Adrenal gland (tissue), 12 donors: Measurements from ENCODE around the gene SLCO2A1. TPM values are rescaled to one million over a fixed set of nuclear protein-coding genes. Genes with fewer than 3 reads are reported as not detected.

Experiments used
- DNase-seq, 7 donors: peaks; one replicate each; pipeline ENCODE4 v3.0.0-alpha.2; 2019 to 2020
- H3K27ac ChIP-seq, 5 donors: fragments of 200-600 bp; sonication (generic) in 4 of 5; 1 replicate in 3 of 5; 2 replicates in 2 of 5; pipeline versions ENCODE4 v1.5.1 to v1.8.0; 2016 to 2020; ENCODE audit warnings: mild to moderate bottlenecking in 1 of 5
- H3K27me3 ChIP-seq: fragments of 200-600 bp; 2 replicates; pipeline ENCODE4 v1.8.0; 2021
- H3K36me3 ChIP-seq, 2 donors: fragments of 200-600 bp; replicated peaks in 1 of 2; 1 replicate in 1 of 2; 2 replicates in 1 of 2; pipeline versions ENCODE4 v1.5.1 to v1.8.0; 2018 to 2022
- H3K4me1 ChIP-seq, 2 donors: fragments of 200-600 bp; replicated peaks in 1 of 2; 1 replicate in 1 of 2; 2 replicates in 1 of 2; pipeline versions ENCODE4 v1.5.1 to v1.8.0; 2018 to 2021
- H3K4me3 ChIP-seq, 4 donors: fragments of 200-600 bp; sonication (generic) in 3 of 4; one replicate each; pipeline ENCODE4 v1.5.1; 2016 to 2018
- H3K9me3 ChIP-seq, 3 donors: fragments of 200-600 bp; sonication (generic) in 1 of 3; replicated peaks in 1 of 3; 1 replicate in 2 of 3; 2 replicates in 1 of 3; pipeline versions ENCODE4 v1.5.1 to v1.8.0; 2016 to 2021
- POLR2A ChIP-seq, 2 donors: fragments of 450-650 bp; IDR thresholded peaks; one replicate each; pipeline ENCODE4 v1.6.1; 2017; ENCODE audit warnings: antibody characterized with exemption in 2 of 2, mild to moderate bottlenecking in 2 of 2, moderate library complexity in 1 of 2
- WGBS, 4 donors: extraction: QIAGEN DNeasy Blood & Tissue Kit in 2 of 4; methylation state at CpG; one replicate each; pipeline versions ENCODE4 v1.1.5 to v1.1.7; 2013 to 2017; 5-methylcytosine and 5-hydroxymethylcytosine counted together
- intact Hi-C, 2 donors: fragments of 100-400 bp; cut with DNase I; formaldehyde crosslinking; loops; one replicate each; pipeline versions ENCODE4 v1.14.1 to v1.15.0; 2022 to 2023
- polyA plus RNA-seq, 3 donors: library from polyadenylated mRNA; stranded (reverse); fragments of 200-250 nt in 2 of 3; fragments of 350-450 nt in 1 of 3; fragmentation: Illumina TruSeq in 1 of 3; extraction: RNeasy Lipid Tissue Mini Kit (QIAGEN cat#74804) in 1 of 3; gene quantifications; one replicate each; pipeline ENCODE4 v1.2.3, GENCODE V29; 2013 to 2014
- total RNA-seq, 9 donors: library from RNA; depleted of rRNA in 4 of 9; stranded (reverse); fragments of >200 nt in 4 of 9; fragments of 120-200 nt in 1 of 9; fragmentation: NEBNext Ultra II Directional in 1 of 9; extraction: Animal tissue kit (Norgen Biotek cat#: 25700) in 1 of 9; gene quantifications; one replicate each; pipeline versions ENCODE4 v1.1.0 to v1.2.4, GENCODE V29; 2013 to 2023
- TF ChIP-seq, protein P1 (sequence below), 6 experiments: fragments of 450-650 bp in 4 of 6; fragments of 200-600 bp in 2 of 6; sonication (generic) in 1 of 6; IDR thresholded peaks; 1 replicate in 5 of 6; 2 replicates in 1 of 6; pipeline versions ENCODE4 v1.5.1 to v1.8.0; 2016 to 2021; ENCODE audit warnings: antibody characterized with exemption in 6 of 6, mild to moderate bottlenecking in 2 of 6, moderate library complexity in 1 of 6
- donor health status: healthy with polysubstance abuse.
- donor health status: Bipolar disorder and iron deficiency.
- donor health status: DM: yes; HTN: yes; CAD: no.
- donor health status: DM: no; HTN: no; CAD: no.
- donor health status: DM: no; HTN: no; CAD: no.
- donor health status: DM: yes; HTN: yes; CAD: no.

The SLCO2A1 gene
- total and polyA plus RNA-seq, 12 donors = 2.3 to 141 (median 29.5) TPM

DNA sequence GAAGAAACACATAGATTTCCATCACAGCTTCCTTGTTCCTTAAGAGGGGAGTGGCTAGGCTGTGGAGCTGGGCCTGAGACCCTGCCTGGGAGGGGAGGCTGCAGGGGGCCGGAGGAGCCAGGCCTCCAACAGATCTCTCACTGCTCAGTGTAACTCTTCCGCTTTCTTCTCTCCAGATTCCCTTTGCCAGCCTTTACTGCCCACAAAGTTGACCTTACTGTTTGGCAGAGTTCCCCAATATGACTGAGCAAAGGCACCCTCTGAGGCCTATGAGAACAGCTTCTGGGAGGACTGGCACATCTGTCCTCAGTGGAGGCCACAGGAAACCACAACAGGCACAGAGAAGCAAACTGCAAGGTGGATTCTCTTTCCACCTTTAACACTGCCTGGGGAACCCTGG is 38.1 kb downstream of the SLCO2A1 start:
- Histone ChIP-seq H3K4me3 (no peak overlapping the region), H3K4me1 (no peaks in the 10 kb centered on the region), H3K27me3 (no peaks in the 10 kb centered on the region), H3K9me3 (no peaks in the 10 kb centered on the region), H3K36me3 (no peaks in the 10 kb centered on the region), H3K27ac (peak overlapping the region in 1 of 5 donors; percentile 61)
- 66 to 88% (median 67%) methylated on average over 2 of the region's 2 CpGs for WGBS, 4 donors
- intact Hi-C loops = no loop called here
- peak in 1 of 7 donors; percentile 46 for DNase-seq
- no peak for TF ChIP-seq POLR2A (IDR thresholded peaks at IDR 0.05)
- TF ChIP-seq, protein P1, sequence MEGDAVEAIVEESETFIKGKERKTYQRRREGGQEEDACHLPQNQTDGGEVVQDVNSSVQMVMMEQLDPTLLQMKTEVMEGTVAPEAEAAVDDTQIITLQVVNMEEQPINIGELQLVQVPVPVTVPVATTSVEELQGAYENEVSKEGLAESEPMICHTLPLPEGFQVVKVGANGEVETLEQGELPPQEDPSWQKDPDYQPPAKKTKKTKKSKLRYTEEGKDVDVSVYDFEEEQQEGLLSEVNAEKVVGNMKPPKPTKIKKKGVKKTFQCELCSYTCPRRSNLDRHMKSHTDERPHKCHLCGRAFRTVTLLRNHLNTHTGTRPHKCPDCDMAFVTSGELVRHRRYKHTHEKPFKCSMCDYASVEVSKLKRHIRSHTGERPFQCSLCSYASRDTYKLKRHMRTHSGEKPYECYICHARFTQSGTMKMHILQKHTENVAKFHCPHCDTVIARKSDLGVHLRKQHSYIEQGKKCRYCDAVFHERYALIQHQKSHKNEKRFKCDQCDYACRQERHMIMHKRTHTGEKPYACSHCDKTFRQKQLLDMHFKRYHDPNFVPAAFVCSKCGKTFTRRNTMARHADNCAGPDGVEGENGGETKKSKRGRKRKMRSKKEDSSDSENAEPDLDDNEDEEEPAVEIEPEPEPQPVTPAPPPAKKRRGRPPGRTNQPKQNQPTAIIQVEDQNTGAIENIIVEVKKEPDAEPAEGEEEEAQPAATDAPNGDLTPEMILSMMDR (IDR thresholded peaks at IDR 0.05) = no peak

DNA sequence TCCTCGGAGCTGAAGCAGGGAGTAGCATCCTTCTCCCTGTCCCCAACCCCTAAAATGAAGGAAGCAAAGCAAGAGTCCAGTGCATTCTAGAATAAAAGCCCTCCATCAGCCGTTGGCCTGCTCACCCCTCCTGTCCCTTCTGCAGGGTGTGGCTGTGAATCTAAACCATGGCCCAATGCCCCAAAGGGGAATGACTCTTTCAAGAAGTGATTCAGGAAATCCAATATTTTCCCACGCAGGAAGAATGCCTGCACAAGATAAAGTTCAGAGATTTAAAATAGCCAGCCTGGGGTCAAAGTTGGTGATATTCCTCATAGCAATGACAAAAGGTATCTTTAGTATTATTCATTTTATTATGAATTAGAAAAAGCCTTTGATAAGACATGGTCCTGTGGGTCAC is 38.5 kb downstream of the SLCO2A1 start:
- intact Hi-C loops = no loop called here
- Histone ChIP-seq H3K27me3 (no peaks in the 10 kb centered on the region), H3K4me3 (no peak overlapping the region), H3K9me3 (no peaks in the 10 kb centered on the region), H3K4me1 (no peaks in the 10 kb centered on the region), H3K27ac (peak overlapping the region in 1 of 5 donors; percentile 58), H3K36me3 (no peaks in the 10 kb centered on the region)
- TF ChIP-seq POLR2A (IDR thresholded peaks at IDR 0.05) = no peak
- TF ChIP-seq, protein P1 (IDR thresholded peaks at IDR 0.05) = no peak
- DNase-seq = peak in 2 of 7 donors; percentile 13 to 56
- 42 to 56% (median 54%) methylated on average over 3 of the region's 3 CpGs for WGBS, 4 donors

DNA sequence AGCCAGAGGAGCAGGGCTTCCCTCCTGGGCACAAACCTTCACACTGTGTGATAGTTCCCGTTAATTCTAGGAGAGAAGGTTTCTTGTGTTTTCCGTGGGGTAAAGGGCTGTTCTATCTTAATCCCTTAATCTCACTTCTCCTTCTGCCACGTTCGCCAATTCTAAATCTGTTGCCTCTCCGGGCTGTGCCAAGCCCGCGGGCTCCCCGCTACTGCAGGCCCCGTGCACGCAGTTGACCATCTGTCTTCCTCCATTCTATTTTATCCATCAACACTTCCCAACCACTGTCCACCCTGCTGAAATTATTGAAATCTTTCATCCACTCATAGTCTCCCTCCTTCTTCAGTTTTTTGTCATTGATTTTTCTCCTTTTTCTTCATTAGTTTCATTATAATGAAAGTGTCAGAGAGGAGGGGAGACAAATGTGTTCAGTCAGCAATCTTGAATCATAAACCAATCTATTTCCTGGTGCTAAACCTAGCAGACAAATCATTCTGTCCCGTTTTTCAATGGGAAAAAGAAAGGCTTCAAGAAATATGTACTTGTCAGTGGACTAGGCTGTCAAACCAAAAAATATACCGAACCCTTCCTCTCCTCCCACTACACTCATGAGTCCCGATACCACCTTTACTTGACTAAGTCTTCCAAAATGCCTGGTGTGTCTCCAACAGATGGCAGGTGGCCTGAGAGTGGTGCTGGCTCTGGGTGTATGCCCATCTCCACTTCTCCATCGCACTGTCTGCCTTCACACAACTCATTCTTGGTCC is 39.6 kb downstream of the SLCO2A1 start:
- H3K9me3 ChIP-seq = no peaks in the 10 kb centered on the region
- H3K36me3 ChIP-seq = no peaks in the 10 kb centered on the region
- H3K27ac ChIP-seq = peak overlapping the region in 1 of 5 donors; percentile 58
- no peak for DNase-seq
- H3K4me3 ChIP-seq = no peak overlapping the region
- WGBS, 4 donors = 74 to 83% (median 82%) methylated on average over 14 of the region's 14 CpGs
- intact Hi-C loops = no loop called here
- no peaks in the 10 kb centered on the region for H3K4me1 ChIP-seq
- TF ChIP-seq, protein P1 (IDR thresholded peaks at IDR 0.05) = no peak
- no peak for TF ChIP-seq POLR2A (IDR thresholded peaks at IDR 0.05)
- H3K27me3 ChIP-seq = no peaks in the 10 kb centered on the region

DNA sequence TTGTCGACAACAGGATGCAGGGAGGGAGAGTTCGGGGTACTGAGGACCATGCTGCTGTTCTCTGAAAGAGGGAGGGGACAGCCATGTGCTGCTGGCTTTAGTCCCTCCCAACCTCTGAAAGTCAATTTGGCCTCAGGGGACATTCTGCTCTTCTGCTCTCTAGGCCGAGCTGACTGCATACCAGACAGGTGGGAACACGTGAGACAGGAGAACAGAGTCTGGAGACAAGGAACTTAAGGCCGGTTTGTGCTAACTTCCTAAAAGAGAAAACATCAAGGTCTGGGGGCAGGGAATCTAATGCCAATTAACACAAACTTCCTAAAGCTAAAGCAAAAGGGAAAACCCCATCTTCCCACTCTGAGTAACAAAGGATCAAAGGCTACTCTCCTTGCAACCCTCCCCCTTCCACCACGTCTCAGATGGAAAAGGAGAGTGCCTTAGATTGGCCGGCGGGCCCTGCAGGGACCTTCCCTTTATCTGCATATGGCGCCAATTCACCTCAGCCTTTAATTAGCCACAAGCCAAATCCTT is 41.0 kb downstream of the SLCO2A1 start:
- Histone ChIP-seq H3K9me3 (no peaks in the 10 kb centered on the region), H3K27me3 (no peaks in the 10 kb centered on the region), H3K4me3 (no peak overlapping the region), H3K36me3 (no peaks in the 10 kb centered on the region), H3K4me1 (no peaks in the 10 kb centered on the region), H3K27ac (no peak overlapping the region)
- DNase-seq = no peak
- intact Hi-C loops = no loop called here
- TF ChIP-seq, protein P1 (IDR thresholded peaks at IDR 0.05) = no peak
- no peak for TF ChIP-seq POLR2A (IDR thresholded peaks at IDR 0.05)
- WGBS, 4 donors = 64 to 74% (median 71%) methylated on average over 9 of the region's 9 CpGs
